Superior temporal gyrus (tissue), 1 donor: ENCODE measurements around the gene RMRP.

ENCODE experiments used
- DNase-seq: peaks from one replicate; pipeline ENCODE4 v3.0.0-alpha.2; 2016; ENCODE audit errors: extremely low spot score

Gene RMRP

DNA sequence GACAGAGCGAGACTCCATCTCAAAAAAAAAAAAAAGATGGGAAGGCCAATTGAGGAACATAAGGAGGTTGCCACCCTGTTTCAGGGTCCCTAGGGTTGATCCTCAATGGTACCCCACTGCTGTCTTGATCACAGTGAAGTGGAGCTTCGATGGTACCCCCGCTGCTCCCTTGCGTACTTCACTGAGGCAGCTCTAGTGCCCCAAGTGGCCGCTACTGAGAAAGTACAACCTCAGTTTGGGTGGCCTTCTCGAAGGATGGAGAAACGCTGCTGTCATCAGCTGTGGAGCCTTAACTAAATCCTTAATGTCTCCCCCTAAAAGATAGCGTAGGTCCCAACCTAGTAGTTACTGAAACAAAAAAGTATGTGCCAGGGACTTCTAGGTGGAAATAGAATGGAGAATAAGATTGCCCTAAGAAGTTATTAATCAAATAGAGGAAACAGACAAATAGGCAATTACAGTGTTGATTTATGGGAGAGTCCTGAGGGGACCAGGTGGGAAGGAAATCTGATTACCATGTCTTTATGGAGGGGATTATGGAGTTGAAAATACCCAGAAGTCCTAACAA is 46.5 kb downstream of the RMRP start:
- peak; percentile 70 for DNase-seq

DNA sequence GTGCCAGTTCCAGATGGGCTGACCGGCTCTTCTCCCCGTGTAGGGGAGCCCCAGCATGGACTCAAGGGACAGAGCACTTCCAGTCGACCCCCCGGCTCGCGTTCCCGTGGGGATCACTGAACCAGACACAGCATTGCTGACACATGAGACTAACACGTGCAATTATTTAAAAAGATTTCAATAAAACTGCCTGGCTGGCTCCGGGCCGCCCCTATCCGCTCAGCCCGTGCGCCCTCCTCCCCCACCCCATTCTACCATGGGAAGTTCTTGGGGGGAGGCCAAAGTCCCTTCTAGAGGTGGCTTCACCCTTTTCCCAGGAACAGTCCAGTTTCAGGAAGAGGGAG is 48.0 kb downstream of the RMRP start:
- no peak for DNase-seq

DNA sequence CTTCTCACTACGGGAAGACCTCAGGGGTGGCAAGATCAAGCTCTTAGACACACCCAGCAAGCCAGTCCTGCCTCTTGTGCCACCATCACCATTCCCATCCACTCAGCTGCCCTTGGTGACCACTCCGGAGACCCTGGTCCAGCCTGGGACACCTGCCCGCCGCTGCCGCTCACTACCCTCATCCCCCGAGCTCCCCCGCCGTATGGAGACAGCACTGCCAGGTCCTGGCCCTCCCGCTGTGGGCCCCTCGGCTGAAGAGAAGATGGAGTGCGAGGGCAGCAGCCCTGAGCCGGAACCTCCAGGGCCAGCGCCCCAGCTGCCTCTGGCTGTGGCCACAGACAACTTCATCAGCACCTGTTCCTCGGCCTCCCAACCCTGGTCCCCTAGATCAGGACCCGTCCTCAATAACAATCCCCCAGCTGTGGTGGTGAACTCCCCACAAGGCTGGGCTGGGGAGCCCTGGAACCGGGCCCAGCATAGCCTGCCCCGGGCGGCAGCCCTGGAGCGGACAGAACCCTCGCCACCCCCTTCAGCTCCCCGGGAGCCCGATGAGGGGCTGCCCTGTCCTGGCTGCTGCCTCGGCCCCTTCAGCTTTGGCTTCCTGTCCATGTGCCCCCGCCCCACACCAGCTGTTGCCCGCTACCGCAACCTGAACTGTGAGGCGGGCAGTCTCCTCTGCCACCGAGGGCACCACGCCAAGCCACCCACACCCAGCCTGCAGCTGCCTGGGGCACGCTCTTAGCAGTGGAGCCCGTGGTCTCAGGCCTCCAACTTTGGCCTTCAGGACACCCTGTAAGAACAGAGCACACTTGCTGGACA is 48.6 kb downstream of the RMRP start:
- no peak for DNase-seq

DNA sequence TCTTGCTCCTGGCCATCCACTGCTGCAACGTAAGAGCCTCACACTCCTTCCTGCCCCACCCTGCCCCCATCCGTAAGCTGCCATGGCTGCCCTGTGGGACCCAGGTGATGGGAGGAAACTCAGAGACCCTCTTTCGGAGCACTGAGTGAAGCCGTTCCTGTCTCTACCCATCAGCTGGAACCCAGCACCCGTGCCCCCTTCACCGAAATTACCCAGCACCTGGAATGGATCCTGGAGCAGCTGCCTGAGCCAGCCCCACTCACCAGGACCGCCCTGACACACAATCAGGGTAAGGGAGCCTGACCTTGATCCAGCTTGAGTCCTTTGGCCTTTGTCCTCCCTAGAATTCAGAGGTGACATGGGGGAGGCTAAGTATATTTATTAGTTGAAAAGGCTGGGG is 49.6 kb downstream of the RMRP start:
- DNase-seq = no peak
